ENCODE measurements around the gene CAPNS1.
A peak's percentile ranks its signal among the peaks of the same experiment; 100 is the strongest.

CAPNS1 gene

GRCh38 chr19:36149673-36150406, 10.0 kb downstream of the CAPNS1 start:
- H3K4me3 ChIP-seq (ENCODE audit: control insufficient read depth, low read depth, low read length) = no peak overlapping the region
- no peak for TF ChIP-seq CTCF (conservative IDR thresholded peaks at IDR 0.05; ENCODE audit: control insufficient read depth, insufficient read depth, low read depth, low read length)
- no peak for DNase-seq (ENCODE audit: low read depth)

GRCh38 chr19:36150586-36150985, 10.7 kb downstream of the CAPNS1 start:
- TF ChIP-seq CTCF (conservative IDR thresholded peaks at IDR 0.05; ENCODE audit: control insufficient read depth, insufficient read depth, low read depth, low read length) = no peak
- no peak overlapping the region for H3K4me3 ChIP-seq (ENCODE audit: control insufficient read depth, low read depth, low read length)
- no peak for DNase-seq (ENCODE audit: low read depth)

GRCh38 chr19:36151144-36152018, 11.5 kb downstream of the CAPNS1 start:
- DNase-seq (ENCODE audit: low read depth) = no peak
- TF ChIP-seq CTCF (conservative IDR thresholded peaks at IDR 0.05; ENCODE audit: control insufficient read depth, insufficient read depth, low read depth, low read length) = no peak
- H3K4me3 ChIP-seq (ENCODE audit: control insufficient read depth, low read depth, low read length) = peak overlapping the region; percentile 50

- no peak for TF ChIP-seq CTCF (conservative IDR thresholded peaks at IDR 0.05; ENCODE audit: control insufficient read depth, insufficient read depth, low read depth, low read length)
- peak overlapping the region; percentile 50 for H3K4me3 ChIP-seq (ENCODE audit: control insufficient read depth, low read depth, low read length)
- no peak for DNase-seq (ENCODE audit: low read depth)
Measured at GRCh38 chr19:36152019-36152351, 12.1 kb downstream of the CAPNS1 start.

GRCh38 chr19:36152352-36153091, 12.7 kb downstream of the CAPNS1 start, which contains the start of gene COX7A1:
COX7A1 (minus strand) TSS chr19:36152447; CDS start chr19:36152407, 40 bp downstream.
- no peak for TF ChIP-seq CTCF (conservative IDR thresholded peaks at IDR 0.05; ENCODE audit: control insufficient read depth, insufficient read depth, low read depth, low read length)
- H3K4me3 ChIP-seq (ENCODE audit: control insufficient read depth, low read depth, low read length) = peak within 1 kb of the TSS; percentile 50
- DNase-seq (ENCODE audit: low read depth) = peak; percentile 35

GRCh38 chr19:36153126-36153525, 13.3 kb downstream of the CAPNS1 start:
- TF ChIP-seq CTCF (conservative IDR thresholded peaks at IDR 0.05; ENCODE audit: control insufficient read depth, insufficient read depth, low read depth, low read length) = no peak
- no peak overlapping the region for H3K4me3 ChIP-seq (ENCODE audit: control insufficient read depth, low read depth, low read length)

More at GRCh38 chr19:36153126-36153525, 13.3 kb downstream of the CAPNS1 start:
- DNase-seq (ENCODE audit: low read depth) = no peak
